ENCODE results near the gene ULK2.

GRCh38 chr17:19762515-19762961, 105.2 kb downstream of the ULK2 start:
- TF ChIP-seq EP300 (IDR thresholded peaks at IDR 0.05), result no peak
- no peak for TF ChIP-seq POLR2A (IDR thresholded peaks at IDR 0.05)
